ENCODE results near the gene PRND.

- TF ChIP-seq, protein P1, sequence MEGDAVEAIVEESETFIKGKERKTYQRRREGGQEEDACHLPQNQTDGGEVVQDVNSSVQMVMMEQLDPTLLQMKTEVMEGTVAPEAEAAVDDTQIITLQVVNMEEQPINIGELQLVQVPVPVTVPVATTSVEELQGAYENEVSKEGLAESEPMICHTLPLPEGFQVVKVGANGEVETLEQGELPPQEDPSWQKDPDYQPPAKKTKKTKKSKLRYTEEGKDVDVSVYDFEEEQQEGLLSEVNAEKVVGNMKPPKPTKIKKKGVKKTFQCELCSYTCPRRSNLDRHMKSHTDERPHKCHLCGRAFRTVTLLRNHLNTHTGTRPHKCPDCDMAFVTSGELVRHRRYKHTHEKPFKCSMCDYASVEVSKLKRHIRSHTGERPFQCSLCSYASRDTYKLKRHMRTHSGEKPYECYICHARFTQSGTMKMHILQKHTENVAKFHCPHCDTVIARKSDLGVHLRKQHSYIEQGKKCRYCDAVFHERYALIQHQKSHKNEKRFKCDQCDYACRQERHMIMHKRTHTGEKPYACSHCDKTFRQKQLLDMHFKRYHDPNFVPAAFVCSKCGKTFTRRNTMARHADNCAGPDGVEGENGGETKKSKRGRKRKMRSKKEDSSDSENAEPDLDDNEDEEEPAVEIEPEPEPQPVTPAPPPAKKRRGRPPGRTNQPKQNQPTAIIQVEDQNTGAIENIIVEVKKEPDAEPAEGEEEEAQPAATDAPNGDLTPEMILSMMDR (IDR thresholded peaks at IDR 0.05), result no peak
- TF ChIP-seq EP300 (IDR thresholded peaks at IDR 0.05), result no peak
Observed at GRCh38 chr20:4708856-4709255, 12.9 kb upstream of the PRND start.
